Measurements from ENCODE around the gene RNASE1.

DNA sequence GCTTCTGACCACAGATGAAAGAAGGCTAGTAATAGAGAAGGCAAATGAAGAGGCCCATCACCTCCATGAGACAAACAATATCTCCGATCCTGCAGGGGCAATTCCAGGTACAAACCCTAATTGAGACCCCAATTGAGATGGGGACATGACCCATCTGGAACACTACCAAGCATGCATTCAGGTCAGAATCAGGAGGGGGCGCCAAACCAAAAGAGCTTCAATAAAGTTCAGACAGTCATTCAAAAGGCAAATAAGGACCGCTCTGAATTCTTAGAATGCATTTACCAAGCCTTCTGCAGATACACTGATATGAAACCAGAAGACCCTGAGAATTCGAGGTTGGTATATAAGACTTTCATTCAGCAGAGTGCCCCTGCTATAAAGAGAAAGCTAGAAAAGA is 44.7 kb downstream of the RNASE1 start:
- TF ChIP-seq, protein P1, sequence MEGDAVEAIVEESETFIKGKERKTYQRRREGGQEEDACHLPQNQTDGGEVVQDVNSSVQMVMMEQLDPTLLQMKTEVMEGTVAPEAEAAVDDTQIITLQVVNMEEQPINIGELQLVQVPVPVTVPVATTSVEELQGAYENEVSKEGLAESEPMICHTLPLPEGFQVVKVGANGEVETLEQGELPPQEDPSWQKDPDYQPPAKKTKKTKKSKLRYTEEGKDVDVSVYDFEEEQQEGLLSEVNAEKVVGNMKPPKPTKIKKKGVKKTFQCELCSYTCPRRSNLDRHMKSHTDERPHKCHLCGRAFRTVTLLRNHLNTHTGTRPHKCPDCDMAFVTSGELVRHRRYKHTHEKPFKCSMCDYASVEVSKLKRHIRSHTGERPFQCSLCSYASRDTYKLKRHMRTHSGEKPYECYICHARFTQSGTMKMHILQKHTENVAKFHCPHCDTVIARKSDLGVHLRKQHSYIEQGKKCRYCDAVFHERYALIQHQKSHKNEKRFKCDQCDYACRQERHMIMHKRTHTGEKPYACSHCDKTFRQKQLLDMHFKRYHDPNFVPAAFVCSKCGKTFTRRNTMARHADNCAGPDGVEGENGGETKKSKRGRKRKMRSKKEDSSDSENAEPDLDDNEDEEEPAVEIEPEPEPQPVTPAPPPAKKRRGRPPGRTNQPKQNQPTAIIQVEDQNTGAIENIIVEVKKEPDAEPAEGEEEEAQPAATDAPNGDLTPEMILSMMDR (conservative IDR thresholded peaks at IDR 0.05), result peak; percentile 31
- TF ChIP-seq ZFX (IDR thresholded peaks at IDR 0.05), result no peak

Measured in C4-2B (cell line).